ENCODE data around the gene IGF2BP3. TPM values are rescaled to one million over a fixed set of nuclear protein-coding genes. Genes with fewer than 3 reads are reported as not detected.

IGF2BP3 gene
- total and polyA plus RNA-seq, 10 donors = 0.17 to 6.8 (median 1.6) TPM

GRCh38 chr7:23434147-23434917 is 36.0 kb downstream of the IGF2BP3 start:
- WGBS, 5 donors = 83 to 90% (median 84%) methylated on average over 5 of the region's 5 CpGs
- Histone ChIP-seq H3K27me3 (replicated peaks in 1 of 7) (peaks cover 0 to 20% (median 0%) of the 10 kb centered on the region in 7 donors), H3K9me3 (no peaks in the 10 kb centered on the region), H3K36me3 (no peaks in the 10 kb centered on the region), H3K27ac (no peak overlapping the region), H3K4me3 (no peak overlapping the region), H3K4me1 (no peaks in the 10 kb centered on the region)
- DNase-seq = no peak
- TF ChIP-seq CTCF (IDR thresholded peaks at IDR 0.05 in 8 of 11, conservative IDR thresholded peaks at IDR 0.05 in 3 of 11) (no peak), POLR2A (IDR thresholded peaks at IDR 0.05) (no peak), POLR2AphosphoS5 (IDR thresholded peaks at IDR 0.05) (no peak)
- intact Hi-C loops (cut with DNase I; ENCODE audit: low total_unique reads) = no loop called here

GRCh38 chr7:23431702-23432199 is 38.5 kb downstream of the IGF2BP3 start:
- H3K36me3 ChIP-seq = no peaks in the 10 kb centered on the region
- H3K4me1 ChIP-seq = no peaks in the 10 kb centered on the region
- peaks cover 0 to 20% (median 0%) of the 10 kb centered on the region in 7 donors for H3K27me3 ChIP-seq (replicated peaks in 1 of 7)
- WGBS, 5 donors = 67 to 82% (median 76%) methylated on average over 7 of the region's 7 CpGs
- H3K4me3 ChIP-seq = no peak overlapping the region
- DNase-seq = no peak
- no peak overlapping the region for H3K27ac ChIP-seq
- TF ChIP-seq POLR2AphosphoS5 (IDR thresholded peaks at IDR 0.05) (no peak), CTCF (IDR thresholded peaks at IDR 0.05 in 8 of 11, conservative IDR thresholded peaks at IDR 0.05 in 3 of 11) (no peak), POLR2A (IDR thresholded peaks at IDR 0.05) (no peak)
- no peaks in the 10 kb centered on the region for H3K9me3 ChIP-seq
- intact Hi-C loops (cut with DNase I; ENCODE audit: low total_unique reads) = no loop called here

- 83 to 91% (median 90%) methylated on average over 4 of the region's 4 CpGs for WGBS, 5 donors
- H3K4me3 ChIP-seq = no peak overlapping the region
- H3K36me3 ChIP-seq = no peaks in the 10 kb centered on the region
- TF ChIP-seq POLR2A (IDR thresholded peaks at IDR 0.05) = no peak
- TF ChIP-seq CTCF (IDR thresholded peaks at IDR 0.05 in 8 of 11, conservative IDR thresholded peaks at IDR 0.05 in 3 of 11) = no peak
- no peak for TF ChIP-seq POLR2AphosphoS5 (IDR thresholded peaks at IDR 0.05)
- H3K27ac ChIP-seq = no peak overlapping the region
- DNase-seq = no peak
- no peaks in the 10 kb centered on the region for H3K9me3 ChIP-seq
- no peaks in the 10 kb centered on the region for H3K4me1 ChIP-seq
- intact Hi-C loops (cut with DNase I; ENCODE audit: low total_unique reads) = no loop called here
- H3K27me3 ChIP-seq (replicated peaks in 1 of 7) = peaks cover 0 to 22% (median 0%) of the 10 kb centered on the region in 7 donors
Measured at GRCh38 chr7:23430893-23431259, 39.4 kb downstream of the IGF2BP3 start.

GRCh38 chr7:23426876-23427275 is 43.4 kb downstream of the IGF2BP3 start:
- Histone ChIP-seq H3K4me3 (no peak overlapping the region), H3K27me3 (replicated peaks in 1 of 7) (peaks cover 0 to 36% (median 0%) of the 10 kb centered on the region in 7 donors), H3K27ac (no peak overlapping the region), H3K36me3 (no peaks in the 10 kb centered on the region), H3K9me3 (no peaks in the 10 kb centered on the region), H3K4me1 (no peaks in the 10 kb centered on the region)
- DNase-seq = no peak
- WGBS, 5 donors = 87 to 99% (median 93%) methylated on average over 3 of the region's 3 CpGs
- TF ChIP-seq CTCF (IDR thresholded peaks at IDR 0.05 in 8 of 11, conservative IDR thresholded peaks at IDR 0.05 in 3 of 11) = no peak
- no peak for TF ChIP-seq POLR2A (IDR thresholded peaks at IDR 0.05)
- no peak for TF ChIP-seq POLR2AphosphoS5 (IDR thresholded peaks at IDR 0.05)
- intact Hi-C loops (cut with DNase I; ENCODE audit: low total_unique reads) = no loop called here

All from spleen (tissue), 11 donors.